Measurements from ENCODE around the gene FOXB2.

Gene FOXB2

DNA sequence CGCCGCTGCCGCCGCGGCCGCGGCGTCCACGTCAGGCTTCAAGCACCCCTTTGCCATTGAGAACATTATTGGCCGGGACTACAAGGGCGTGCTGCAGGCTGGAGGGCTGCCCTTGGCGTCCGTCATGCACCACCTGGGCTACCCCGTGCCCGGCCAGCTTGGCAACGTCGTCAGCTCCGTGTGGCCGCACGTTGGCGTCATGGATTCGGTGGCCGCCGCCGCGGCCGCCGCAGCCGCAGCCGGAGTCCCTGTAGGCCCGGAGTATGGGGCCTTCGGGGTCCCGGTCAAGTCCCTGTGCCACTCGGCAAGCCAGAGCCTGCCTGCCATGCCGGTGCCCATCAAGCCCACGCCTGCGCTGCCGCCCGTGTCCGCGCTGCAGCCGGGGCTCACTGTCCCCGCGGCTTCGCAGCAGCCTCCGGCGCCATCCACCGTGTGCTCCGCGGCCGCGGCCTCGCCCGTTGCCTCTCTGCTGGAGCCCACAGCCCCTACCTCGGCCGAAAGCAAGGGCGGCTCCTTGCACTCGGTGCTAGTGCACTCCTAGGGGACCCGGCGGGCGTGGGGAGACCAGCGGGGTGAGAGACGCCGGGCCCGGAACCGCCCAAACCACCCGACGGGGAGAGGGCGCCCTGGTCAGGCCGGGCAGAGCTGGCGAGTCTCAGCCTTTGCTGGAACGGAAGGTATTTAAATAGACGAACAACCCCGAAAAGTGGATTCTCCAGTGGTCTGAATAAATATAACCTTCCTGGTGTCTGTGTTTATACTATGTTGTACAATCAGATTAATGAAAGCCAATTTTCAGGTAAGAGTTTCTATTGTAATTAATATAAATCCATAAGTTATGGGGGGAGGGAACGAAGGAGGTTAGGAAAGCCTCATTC, 1.2 kb downstream of the FOXB2 start:
- Histone ChIP-seq H3K9ac (ENCODE audit: low read depth, low read length) (no peak overlapping the region), H3K79me2 (ENCODE audit: insufficient read depth, low read length) (no peaks in the 10 kb centered on the region), H3K4me3 (ENCODE audit: low read depth in 1 of 2, low read length in 2 of 2) (no peak overlapping the region), H3K27me3 (ENCODE audit: insufficient read depth, low read length, poor library complexity) (no peaks in the 10 kb centered on the region), H2AFZ (ENCODE audit: low read depth, low read length) (no peak overlapping the region), H3K36me3 (ENCODE audit: insufficient read depth, low read length) (no peaks in the 10 kb centered on the region), H3K9me3 (ENCODE audit: insufficient read depth, low read length, severe bottlenecking) (no peaks in the 10 kb centered on the region), H3K4me1 (ENCODE audit: insufficient read depth, low read length) (no peaks in the 10 kb centered on the region), H4K20me1 (ENCODE audit: insufficient read depth, low read length) (no peaks in the 10 kb centered on the region), H3K27ac (ENCODE audit: low read length) (no peak overlapping the region), H3K4me2 (ENCODE audit: insufficient read depth, low read length) (no peak overlapping the region)
- ATAC-seq (ENCODE audit: insufficient read depth, low read depth) (no peak), DNase-seq (no peak)
- TF ChIP-seq, protein P1, sequence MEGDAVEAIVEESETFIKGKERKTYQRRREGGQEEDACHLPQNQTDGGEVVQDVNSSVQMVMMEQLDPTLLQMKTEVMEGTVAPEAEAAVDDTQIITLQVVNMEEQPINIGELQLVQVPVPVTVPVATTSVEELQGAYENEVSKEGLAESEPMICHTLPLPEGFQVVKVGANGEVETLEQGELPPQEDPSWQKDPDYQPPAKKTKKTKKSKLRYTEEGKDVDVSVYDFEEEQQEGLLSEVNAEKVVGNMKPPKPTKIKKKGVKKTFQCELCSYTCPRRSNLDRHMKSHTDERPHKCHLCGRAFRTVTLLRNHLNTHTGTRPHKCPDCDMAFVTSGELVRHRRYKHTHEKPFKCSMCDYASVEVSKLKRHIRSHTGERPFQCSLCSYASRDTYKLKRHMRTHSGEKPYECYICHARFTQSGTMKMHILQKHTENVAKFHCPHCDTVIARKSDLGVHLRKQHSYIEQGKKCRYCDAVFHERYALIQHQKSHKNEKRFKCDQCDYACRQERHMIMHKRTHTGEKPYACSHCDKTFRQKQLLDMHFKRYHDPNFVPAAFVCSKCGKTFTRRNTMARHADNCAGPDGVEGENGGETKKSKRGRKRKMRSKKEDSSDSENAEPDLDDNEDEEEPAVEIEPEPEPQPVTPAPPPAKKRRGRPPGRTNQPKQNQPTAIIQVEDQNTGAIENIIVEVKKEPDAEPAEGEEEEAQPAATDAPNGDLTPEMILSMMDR (IDR thresholded peaks at IDR 0.05; ENCODE audit: borderline replicate concordance, extremely low read depth, low read length, poor library complexity, severe bottlenecking), result no peak
- TF ChIP-seq EZH2 (IDR thresholded peaks at IDR 0.05; ENCODE audit: borderline replicate concordance, low read depth, low read length, severe bottlenecking), result no peak

DNA sequence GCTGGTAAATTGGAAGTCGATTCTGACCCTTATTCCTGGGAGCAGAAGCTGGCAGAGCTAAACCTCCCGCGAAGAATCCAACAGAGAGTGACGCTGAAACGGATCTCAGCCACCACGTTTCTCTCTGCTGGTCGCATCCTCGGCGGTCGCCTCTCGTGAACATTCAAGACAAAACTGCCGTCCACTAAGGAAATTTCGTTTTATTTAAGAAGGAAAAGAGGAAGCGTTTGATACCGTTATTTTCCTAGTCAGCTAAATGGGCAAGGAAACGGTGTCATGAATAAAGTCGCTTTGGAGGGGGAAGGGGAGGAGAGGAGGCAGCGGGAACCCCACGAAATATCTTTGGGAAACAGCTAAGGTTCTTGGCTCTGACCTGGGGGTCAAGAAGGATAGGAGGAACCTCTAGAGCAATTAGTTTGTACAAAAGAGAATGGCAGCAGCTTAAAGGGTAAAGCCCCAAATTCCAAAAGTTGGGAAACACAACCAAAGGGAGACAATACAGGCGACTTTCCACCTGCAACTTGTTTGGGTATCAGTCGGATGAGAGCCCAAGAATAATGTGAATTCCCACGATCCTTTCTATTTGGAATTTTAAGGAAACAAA, 1.9 kb downstream of the FOXB2 start:
- Histone ChIP-seq H2AFZ (ENCODE audit: low read depth, low read length) (no peak overlapping the region), H3K4me2 (ENCODE audit: insufficient read depth, low read length) (no peak overlapping the region), H3K27ac (ENCODE audit: low read length) (no peak overlapping the region), H3K79me2 (ENCODE audit: insufficient read depth, low read length) (no peaks in the 10 kb centered on the region), H3K27me3 (ENCODE audit: insufficient read depth, low read length, poor library complexity) (no peaks in the 10 kb centered on the region), H4K20me1 (ENCODE audit: insufficient read depth, low read length) (no peaks in the 10 kb centered on the region), H3K9ac (ENCODE audit: low read depth, low read length) (no peak overlapping the region), H3K36me3 (ENCODE audit: insufficient read depth, low read length) (no peaks in the 10 kb centered on the region), H3K4me1 (ENCODE audit: insufficient read depth, low read length) (no peaks in the 10 kb centered on the region), H3K4me3 (ENCODE audit: low read depth in 1 of 2, low read length in 2 of 2) (no peak overlapping the region), H3K9me3 (ENCODE audit: insufficient read depth, low read length, severe bottlenecking) (no peaks in the 10 kb centered on the region)
- ATAC-seq (ENCODE audit: insufficient read depth, low read depth) (no peak), DNase-seq (no peak)
- TF ChIP-seq EZH2 (IDR thresholded peaks at IDR 0.05; ENCODE audit: borderline replicate concordance, low read depth, low read length, severe bottlenecking), result no peak
- TF ChIP-seq, protein P1 (IDR thresholded peaks at IDR 0.05; ENCODE audit: borderline replicate concordance, extremely low read depth, low read length, poor library complexity, severe bottlenecking), result no peak

DNA sequence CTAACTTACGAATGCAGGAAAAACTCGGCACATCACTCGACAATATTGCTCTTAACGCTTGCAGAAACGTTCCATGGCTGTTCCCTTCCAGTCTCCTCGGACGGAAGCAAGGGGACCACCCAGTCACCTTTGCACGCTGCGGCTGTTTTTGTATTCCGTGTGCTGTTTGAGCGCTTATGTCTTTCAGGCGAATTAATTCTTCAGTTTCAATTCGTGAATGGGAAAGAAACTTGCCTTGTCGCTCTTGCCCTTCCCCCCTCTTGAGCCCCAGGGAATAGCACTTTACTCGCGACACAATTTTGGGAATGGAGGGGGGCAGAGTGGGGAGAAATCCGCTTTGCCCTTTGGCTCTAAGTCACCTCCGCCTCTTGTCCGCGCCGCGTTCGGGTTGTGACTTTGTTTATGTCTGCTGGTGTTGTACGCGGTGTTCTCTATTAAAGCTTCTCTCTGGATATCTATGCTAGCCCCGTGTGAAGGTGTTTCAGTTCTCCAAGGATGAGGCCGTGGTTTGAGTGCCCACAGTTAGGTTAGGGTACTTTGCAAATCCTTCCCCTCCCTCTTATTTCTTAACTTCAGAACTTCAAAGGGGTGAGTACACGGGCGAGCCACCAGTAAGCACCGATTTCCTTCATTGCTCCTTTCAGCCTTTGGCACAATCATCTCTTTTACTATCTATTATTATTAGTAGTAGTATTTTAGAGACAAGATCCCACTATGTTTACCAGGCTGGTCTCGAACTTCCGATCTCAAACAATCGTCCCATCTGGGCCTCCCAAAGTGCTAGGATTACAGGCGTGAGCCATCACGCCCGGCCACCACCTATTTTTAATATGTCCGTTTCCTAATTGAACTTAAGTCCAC, 2.7 kb downstream of the FOXB2 start:
- no peaks in the 10 kb centered on the region for H3K36me3 ChIP-seq (ENCODE audit: insufficient read depth, low read length)
- H3K4me2 ChIP-seq (ENCODE audit: insufficient read depth, low read length), result no peak overlapping the region
- no peak overlapping the region for H3K4me3 ChIP-seq (ENCODE audit: low read depth in 1 of 2, low read length in 2 of 2)
- no peaks in the 10 kb centered on the region for H3K9me3 ChIP-seq (ENCODE audit: insufficient read depth, low read length, severe bottlenecking)
- no peaks in the 10 kb centered on the region for H3K4me1 ChIP-seq (ENCODE audit: insufficient read depth, low read length)
- no peaks in the 10 kb centered on the region for H3K79me2 ChIP-seq (ENCODE audit: insufficient read depth, low read length)
- TF ChIP-seq, protein P1 (IDR thresholded peaks at IDR 0.05; ENCODE audit: borderline replicate concordance, extremely low read depth, low read length, poor library complexity, severe bottlenecking), result no peak
- TF ChIP-seq EZH2 (IDR thresholded peaks at IDR 0.05; ENCODE audit: borderline replicate concordance, low read depth, low read length, severe bottlenecking), result no peak
- no peaks in the 10 kb centered on the region for H3K27me3 ChIP-seq (ENCODE audit: insufficient read depth, low read length, poor library complexity)
- no peak for DNase-seq
- H3K27ac ChIP-seq (ENCODE audit: low read length), result no peak overlapping the region
- no peak for ATAC-seq (ENCODE audit: insufficient read depth, low read depth)
- H2AFZ ChIP-seq (ENCODE audit: low read depth, low read length), result no peak overlapping the region
- no peaks in the 10 kb centered on the region for H4K20me1 ChIP-seq (ENCODE audit: insufficient read depth, low read length)
- H3K9ac ChIP-seq (ENCODE audit: low read depth, low read length), result no peak overlapping the region
